Parathyroid adenoma (tissue), 2 donors: ENCODE measurements around the gene CAPN8.

Source experiments
- H2AFZ ChIP-seq: fragments of 300-600 bp; sonication (generic); one replicate; pipeline ENCODE4 v1.7.0; 2017; ENCODE audit warnings: antibody characterized with exemption, mild to moderate bottlenecking
- H3K27ac ChIP-seq: fragments of 300-600 bp; sonication (generic); one replicate; pipeline ENCODE4 v1.7.0; 2017
- H3K27me3 ChIP-seq: fragments of 300-600 bp; sonication (generic); one replicate; pipeline ENCODE4 v1.7.0; 2017; ENCODE audit warnings: low read length; ENCODE audit not compliant: control insufficient read depth, insufficient read depth
- H3K36me3 ChIP-seq: fragments of 300-600 bp; sonication (generic); one replicate; pipeline ENCODE4 v1.7.0; 2017; ENCODE audit warnings: low read length; ENCODE audit not compliant: control insufficient read depth, insufficient read depth
- H3K4me1 ChIP-seq: fragments of 300-600 bp; sonication (generic); one replicate; pipeline ENCODE4 v1.7.0; 2017; ENCODE audit warnings: control low read depth
- H3K4me2 ChIP-seq: fragments of 300-600 bp; sonication (generic); one replicate; pipeline ENCODE4 v1.7.0; 2017; ENCODE audit warnings: low read length
- H3K4me3 ChIP-seq: fragments of 300-600 bp; sonication (generic); one replicate; pipeline ENCODE4 v1.7.0; 2017; ENCODE audit warnings: low read depth, low read length
- H3K79me2 ChIP-seq: fragments of 300-600 bp; sonication (generic); one replicate; pipeline ENCODE4 v1.7.0; 2017; ENCODE audit warnings: control low read depth
- H3K9ac ChIP-seq: fragments of 300-600 bp; sonication (generic); one replicate; pipeline ENCODE4 v1.7.0; 2017; ENCODE audit warnings: mild to moderate bottlenecking
- H3K9me3 ChIP-seq: fragments of 300-600 bp; sonication (generic); one replicate; pipeline ENCODE4 v1.7.0; 2017; ENCODE audit warnings: low read length; ENCODE audit not compliant: control insufficient read depth
- TF ChIP-seq, protein P1 (sequence below): fragments of 300-600 bp; sonication (generic); IDR thresholded peaks from one replicate; pipeline ENCODE4 v1.7.0; 2017; ENCODE audit warnings: antibody characterized with exemption, mild to moderate bottlenecking
- donor health status: primary hyperparathyroidism.

CAPN8 gene

DNA sequence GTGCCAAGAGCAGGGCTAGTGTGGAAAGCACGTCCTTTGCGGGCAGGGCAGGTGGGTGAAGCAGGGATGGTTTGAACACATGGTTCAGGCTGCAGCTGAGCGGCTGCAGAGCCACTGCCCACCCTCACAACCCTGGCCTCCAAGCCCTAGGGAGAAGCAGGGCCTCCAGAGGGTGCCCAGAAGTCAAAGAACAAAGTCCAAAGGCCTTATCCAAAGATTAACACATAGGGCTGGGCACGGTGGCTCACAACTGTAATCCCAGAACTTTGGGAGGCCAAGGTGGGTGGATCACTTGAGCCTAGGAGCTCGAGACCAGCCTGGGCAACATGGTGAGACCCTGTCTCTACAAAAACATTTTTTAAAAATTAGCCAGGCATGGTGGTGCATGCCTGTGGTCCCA is 46.8 kb downstream of the CAPN8 start:
- no peak overlapping the region for H3K4me2 ChIP-seq
- no peaks in the 10 kb centered on the region for H3K9me3 ChIP-seq
- H3K9ac ChIP-seq: no peak overlapping the region
- H3K27ac ChIP-seq: no peak overlapping the region
- TF ChIP-seq, protein P1, sequence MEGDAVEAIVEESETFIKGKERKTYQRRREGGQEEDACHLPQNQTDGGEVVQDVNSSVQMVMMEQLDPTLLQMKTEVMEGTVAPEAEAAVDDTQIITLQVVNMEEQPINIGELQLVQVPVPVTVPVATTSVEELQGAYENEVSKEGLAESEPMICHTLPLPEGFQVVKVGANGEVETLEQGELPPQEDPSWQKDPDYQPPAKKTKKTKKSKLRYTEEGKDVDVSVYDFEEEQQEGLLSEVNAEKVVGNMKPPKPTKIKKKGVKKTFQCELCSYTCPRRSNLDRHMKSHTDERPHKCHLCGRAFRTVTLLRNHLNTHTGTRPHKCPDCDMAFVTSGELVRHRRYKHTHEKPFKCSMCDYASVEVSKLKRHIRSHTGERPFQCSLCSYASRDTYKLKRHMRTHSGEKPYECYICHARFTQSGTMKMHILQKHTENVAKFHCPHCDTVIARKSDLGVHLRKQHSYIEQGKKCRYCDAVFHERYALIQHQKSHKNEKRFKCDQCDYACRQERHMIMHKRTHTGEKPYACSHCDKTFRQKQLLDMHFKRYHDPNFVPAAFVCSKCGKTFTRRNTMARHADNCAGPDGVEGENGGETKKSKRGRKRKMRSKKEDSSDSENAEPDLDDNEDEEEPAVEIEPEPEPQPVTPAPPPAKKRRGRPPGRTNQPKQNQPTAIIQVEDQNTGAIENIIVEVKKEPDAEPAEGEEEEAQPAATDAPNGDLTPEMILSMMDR: no peak
- H3K36me3 ChIP-seq: no peaks in the 10 kb centered on the region
- no peak overlapping the region for H2AFZ ChIP-seq
- H3K4me1 ChIP-seq: peaks cover 4% of the 10 kb centered on the region
- H3K4me3 ChIP-seq: no peak overlapping the region
- H3K79me2 ChIP-seq: no peaks in the 10 kb centered on the region
- H3K27me3 ChIP-seq: no peaks in the 10 kb centered on the region

DNA sequence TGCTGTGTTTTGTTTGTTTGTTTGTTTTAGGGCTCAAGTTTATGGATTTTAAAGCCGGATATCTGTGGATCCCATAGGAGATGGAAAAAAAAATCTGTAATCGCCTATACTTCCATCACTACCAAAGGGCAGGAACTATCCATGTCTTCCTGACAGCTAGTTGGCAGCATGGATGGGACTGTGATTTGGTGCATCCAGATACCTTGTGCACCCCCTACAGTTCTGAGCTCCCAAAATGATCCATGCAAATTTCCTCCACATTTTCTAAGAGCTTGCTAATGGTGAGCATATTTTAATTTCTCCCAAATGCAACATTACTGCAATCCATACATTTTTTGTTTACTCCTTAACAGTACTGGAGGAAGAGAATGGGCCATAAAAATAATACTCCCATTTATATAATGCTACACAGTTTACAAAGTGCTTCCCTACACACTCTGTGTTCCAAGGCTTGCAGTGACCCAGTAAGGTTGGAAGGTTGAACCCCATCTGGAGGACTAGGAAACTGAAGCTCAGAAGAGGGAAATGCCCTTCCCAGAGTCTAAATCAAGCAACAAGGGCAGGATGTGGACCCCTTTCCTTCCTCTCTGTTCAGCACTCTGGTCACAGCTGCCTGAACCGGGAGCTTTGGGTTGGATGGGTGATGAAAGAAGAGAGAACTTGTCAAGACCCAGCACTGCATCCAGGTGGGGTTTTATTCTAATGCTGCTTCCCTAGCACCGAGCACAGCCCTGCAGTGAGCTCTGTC is 48.0 kb downstream of the CAPN8 start:
- Histone ChIP-seq H3K27me3 (no peaks in the 10 kb centered on the region), H3K9ac (no peak overlapping the region), H3K4me3 (no peak overlapping the region), H3K27ac (no peak overlapping the region), H2AFZ (no peak overlapping the region), H3K79me2 (no peaks in the 10 kb centered on the region), H3K36me3 (no peaks in the 10 kb centered on the region), H3K4me2 (no peak overlapping the region), H3K4me1 (peaks cover 4% of the 10 kb centered on the region), H3K9me3 (no peaks in the 10 kb centered on the region)
- TF ChIP-seq, protein P1: no peak

DNA sequence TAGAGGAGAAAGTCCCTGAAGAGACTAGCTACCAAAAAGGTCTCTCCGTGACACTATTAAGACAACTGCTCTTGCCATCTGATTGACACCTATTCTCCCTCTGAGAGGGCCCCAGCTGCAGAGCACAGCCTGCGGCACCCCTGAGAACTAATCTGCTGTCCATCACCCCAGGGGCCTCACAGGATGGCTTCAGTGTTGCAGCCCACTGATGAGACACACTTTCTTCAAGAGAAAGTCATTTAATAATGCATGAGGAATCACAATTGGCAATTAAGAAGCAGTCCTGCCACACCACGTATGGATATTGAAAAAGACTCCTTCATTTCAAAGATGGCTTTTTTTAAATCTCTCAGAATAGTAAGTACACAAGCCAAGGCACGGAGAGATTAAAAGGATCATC is 48.9 kb downstream of the CAPN8 start:
- Histone ChIP-seq H3K79me2 (no peaks in the 10 kb centered on the region), H3K9me3 (no peaks in the 10 kb centered on the region), H3K4me2 (no peak overlapping the region), H3K36me3 (no peaks in the 10 kb centered on the region), H3K4me3 (no peak overlapping the region), H3K9ac (no peak overlapping the region), H3K4me1 (no peaks in the 10 kb centered on the region), H3K27me3 (no peaks in the 10 kb centered on the region), H2AFZ (no peak overlapping the region), H3K27ac (no peak overlapping the region)
- TF ChIP-seq, protein P1: no peak

DNA sequence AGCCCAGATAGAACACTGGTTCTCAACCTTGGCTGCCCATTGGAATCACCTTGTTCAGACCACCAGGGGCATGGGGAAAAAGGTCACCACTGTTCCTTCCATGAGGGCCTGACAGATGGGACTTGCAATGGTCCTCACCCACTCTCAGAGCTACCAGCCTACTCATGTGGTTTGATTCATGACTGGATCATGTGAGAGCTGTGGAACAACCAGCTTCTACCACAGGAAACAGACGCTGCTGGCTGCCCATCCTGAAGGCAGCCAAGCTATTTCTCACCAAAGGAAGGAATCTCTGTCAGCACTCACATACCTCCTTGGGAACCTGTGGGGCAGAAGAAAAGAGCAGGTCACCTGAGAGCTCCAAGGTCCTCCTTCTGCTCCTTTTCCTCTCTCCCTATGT is 53.6 kb downstream of the CAPN8 start:
- Histone ChIP-seq H3K9ac (no peak overlapping the region), H3K4me2 (no peak overlapping the region), H3K9me3 (no peaks in the 10 kb centered on the region), H3K4me3 (no peak overlapping the region), H3K27me3 (no peaks in the 10 kb centered on the region), H3K36me3 (no peaks in the 10 kb centered on the region), H3K79me2 (no peaks in the 10 kb centered on the region), H3K27ac (no peak overlapping the region), H2AFZ (no peak overlapping the region), H3K4me1 (no peaks in the 10 kb centered on the region)
- TF ChIP-seq, protein P1: no peak

DNA sequence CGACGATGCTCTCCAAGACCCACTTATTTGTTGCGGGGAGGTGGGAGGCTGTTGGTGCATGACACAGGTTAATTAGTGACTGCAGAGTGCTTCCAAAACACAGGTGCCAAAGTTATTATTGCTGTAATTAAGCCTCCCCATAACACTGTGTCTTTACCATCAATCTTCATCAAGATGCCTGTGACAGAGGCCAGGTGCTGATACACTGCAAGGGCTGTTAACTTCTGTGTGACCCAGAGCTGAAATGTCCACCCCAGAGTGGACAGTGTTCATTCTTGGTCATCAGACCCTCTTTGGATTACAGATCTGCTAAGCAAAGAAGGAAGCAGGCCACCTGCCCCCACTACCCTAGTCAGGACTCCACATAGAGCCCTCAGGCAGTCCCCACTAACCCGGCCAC is 55.5 kb downstream of the CAPN8 start:
- Histone ChIP-seq H3K27ac (no peak overlapping the region), H3K79me2 (no peaks in the 10 kb centered on the region), H3K4me3 (no peak overlapping the region), H3K27me3 (no peaks in the 10 kb centered on the region), H2AFZ (no peak overlapping the region), H3K36me3 (no peaks in the 10 kb centered on the region), H3K9ac (no peak overlapping the region), H3K4me1 (no peaks in the 10 kb centered on the region), H3K4me2 (no peak overlapping the region), H3K9me3 (no peaks in the 10 kb centered on the region)
- TF ChIP-seq, protein P1: no peak
